LNCaP clone FGC (cell line): ENCODE data around the gene UBE2U.

ENCODE experiments used
- DNase-seq: peaks from one replicate; pipeline ENCODE4 v3.0.0-alpha.2; 2011; ENCODE audit warnings: low read depth
- H3K4me3 ChIP-seq: 2 replicates; pipeline ENCODE4 v1.5.1; 2011; ENCODE audit warnings: mild to moderate bottlenecking, low read depth, low read length, control low read depth
- TF ChIP-seq, protein P1 (sequence below): IDR thresholded peaks from 2 replicates; pipeline ENCODE4 v1.5.1; 2012; ENCODE audit warnings: mild to moderate bottlenecking; ENCODE audit not compliant: control insufficient read depth, insufficient read depth; ENCODE audit errors: extremely low read depth

Gene UBE2U

DNA sequence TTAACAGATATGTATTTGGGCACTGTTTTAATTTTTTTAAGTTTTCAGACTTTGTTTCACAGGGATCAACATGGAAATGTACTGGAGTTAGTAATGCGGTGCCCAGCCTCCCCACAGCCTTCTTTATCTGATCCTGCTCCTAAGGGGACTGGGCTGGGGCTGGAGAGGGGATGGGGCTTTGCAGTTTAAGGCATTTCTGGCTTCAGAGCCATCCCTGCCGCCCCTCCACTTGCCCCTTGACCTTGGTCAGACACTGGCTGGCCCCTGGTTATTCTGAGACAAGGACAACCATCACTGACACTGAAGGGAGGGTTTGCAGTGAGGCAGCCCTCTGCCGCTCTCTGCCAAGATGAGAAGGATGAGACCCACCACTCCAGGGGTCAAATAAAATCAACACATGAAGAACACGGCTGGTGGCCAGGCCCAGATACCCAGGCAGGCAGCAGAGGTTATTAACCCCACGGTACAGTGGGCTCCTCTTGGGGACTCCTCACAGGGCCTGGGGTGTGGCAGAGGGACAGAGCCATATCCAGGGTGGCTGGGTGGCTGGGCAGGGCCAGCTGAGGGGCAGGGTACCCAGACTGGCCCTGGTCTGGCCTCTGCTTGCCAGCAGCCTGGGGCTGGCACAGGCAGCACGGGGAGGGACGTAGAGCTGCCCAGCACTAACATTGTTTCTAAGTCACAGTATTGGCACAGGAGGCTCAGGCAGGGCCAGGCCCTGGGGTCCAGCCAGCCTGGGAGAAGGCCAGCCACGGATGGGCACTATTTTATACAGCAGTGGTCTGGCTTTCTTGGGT lies 7.2 kb upstream of the UBE2U start:
- TF ChIP-seq, protein P1, sequence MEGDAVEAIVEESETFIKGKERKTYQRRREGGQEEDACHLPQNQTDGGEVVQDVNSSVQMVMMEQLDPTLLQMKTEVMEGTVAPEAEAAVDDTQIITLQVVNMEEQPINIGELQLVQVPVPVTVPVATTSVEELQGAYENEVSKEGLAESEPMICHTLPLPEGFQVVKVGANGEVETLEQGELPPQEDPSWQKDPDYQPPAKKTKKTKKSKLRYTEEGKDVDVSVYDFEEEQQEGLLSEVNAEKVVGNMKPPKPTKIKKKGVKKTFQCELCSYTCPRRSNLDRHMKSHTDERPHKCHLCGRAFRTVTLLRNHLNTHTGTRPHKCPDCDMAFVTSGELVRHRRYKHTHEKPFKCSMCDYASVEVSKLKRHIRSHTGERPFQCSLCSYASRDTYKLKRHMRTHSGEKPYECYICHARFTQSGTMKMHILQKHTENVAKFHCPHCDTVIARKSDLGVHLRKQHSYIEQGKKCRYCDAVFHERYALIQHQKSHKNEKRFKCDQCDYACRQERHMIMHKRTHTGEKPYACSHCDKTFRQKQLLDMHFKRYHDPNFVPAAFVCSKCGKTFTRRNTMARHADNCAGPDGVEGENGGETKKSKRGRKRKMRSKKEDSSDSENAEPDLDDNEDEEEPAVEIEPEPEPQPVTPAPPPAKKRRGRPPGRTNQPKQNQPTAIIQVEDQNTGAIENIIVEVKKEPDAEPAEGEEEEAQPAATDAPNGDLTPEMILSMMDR = no peak
- no peak overlapping the region for H3K4me3 ChIP-seq
- DNase-seq = no peak

DNA sequence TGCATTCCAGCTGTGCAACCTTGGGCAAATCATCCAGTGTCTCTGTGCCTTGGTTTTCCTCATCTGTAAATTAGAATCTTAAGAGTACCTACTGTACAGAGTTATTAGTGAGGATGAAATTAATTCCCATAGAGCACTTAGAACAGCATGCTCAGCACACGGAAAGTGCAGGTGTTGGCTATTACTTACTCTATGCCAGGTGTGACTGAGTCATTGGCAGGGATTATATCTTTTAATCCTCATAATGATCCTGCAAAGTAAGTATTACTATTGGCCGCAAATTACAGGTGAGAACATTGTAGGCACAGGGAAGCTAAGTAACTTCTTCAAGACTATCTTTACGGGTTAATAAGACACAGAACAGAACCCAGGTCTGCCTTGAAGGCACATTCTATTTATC lies 6.3 kb upstream of the UBE2U start:
- H3K4me3 ChIP-seq = no peak overlapping the region
- TF ChIP-seq, protein P1 = no peak
- no peak for DNase-seq

GRCh38 chr1:64199154-64199553 lies 4.3 kb upstream of the UBE2U start:
- no peak overlapping the region for H3K4me3 ChIP-seq
- TF ChIP-seq, protein P1 = no peak
- no peak for DNase-seq

DNA sequence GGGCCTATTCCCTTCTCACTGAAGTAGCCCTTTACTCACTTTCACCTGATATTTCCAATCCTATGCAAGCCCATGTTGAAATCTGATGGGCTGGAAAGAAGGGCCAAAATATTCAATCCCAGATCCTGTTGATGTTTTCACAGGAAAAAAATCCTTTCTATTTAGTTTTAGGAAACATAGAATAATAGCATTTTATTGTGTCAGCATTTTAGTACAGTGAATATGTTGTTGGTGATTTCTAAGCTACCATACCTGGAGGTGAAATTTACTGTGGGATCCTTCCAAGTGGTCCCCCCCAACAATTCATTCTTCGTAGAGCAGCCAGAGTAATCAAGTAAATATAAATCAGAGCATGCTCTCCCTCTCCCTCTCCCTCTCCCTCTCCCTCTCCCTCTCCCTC lies 3.4 kb upstream of the UBE2U start:
- no peak for DNase-seq
- no peak overlapping the region for H3K4me3 ChIP-seq
- TF ChIP-seq, protein P1 = no peak

DNA sequence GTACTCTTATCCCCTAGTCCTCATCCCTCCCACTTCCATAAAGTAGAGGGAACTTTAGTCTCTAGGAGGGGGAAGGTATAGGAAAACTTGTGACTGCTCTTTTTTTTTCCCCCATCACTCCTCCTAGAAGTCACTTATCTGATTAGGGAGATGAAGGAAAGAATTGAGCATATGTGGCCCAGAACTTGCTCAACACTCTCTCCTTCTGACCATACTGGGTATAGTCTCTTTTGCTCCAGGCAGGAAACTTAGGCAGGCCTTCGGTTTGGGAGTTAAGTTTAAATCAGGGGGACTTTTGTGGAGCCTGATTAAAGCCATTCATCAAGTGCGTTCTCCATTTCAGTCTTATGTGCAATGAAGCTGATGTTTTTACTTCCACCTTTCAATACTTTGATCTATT lies 5.8 kb downstream of the UBE2U start:
- DNase-seq = no peak
- TF ChIP-seq, protein P1 = no peak
- H3K4me3 ChIP-seq = no peak overlapping the region

- H3K4me3 ChIP-seq = no peak overlapping the region
- DNase-seq = no peak
- TF ChIP-seq, protein P1 = no peak
Measured at GRCh38 chr1:64212031-64212430, 8.6 kb downstream of the UBE2U start.

DNA sequence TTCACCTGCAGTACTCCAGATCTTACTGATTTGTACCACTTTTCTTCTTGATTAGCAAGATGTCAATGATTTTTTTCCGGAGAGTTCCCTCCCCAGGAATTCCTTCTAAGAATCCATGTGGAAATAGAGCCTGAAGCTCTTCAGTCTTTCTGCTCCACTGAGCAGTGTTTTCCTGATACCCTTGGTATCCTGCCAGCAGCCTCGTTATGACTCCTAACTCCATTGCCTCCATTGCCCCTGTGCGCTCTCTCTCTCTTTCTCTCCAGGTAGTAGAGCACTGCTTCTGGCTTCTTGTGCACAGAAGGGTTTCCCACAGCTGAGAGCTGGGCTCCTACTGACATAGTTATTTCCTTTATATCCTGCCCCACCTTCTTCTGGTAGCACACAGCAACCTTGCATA lies 12.2 kb downstream of the UBE2U start:
- no peak overlapping the region for H3K4me3 ChIP-seq
- DNase-seq = no peak
- TF ChIP-seq, protein P1 = no peak
